ENCODE results near the gene ADIPOR1.

GRCh38 chr1:202989879-202990278 is 31.8 kb upstream of the ADIPOR1 start:
- no peak for TF ChIP-seq CTCF (IDR thresholded peaks at IDR 0.05)
- TF ChIP-seq EP300 (IDR thresholded peaks at IDR 0.05): no peak
- TF ChIP-seq POLR2AphosphoS5 (IDR thresholded peaks at IDR 0.05): no peak
- TF ChIP-seq POLR2A (IDR thresholded peaks at IDR 0.05): no peak
